Inflammatory macrophage treated with lipopolysaccharide for 1 hour (primary cell): ENCODE results near the gene PRRT3.
"Not testable (repeated sequence)": the region's sequence is repeated elsewhere in the genome, so short reads cannot be mapped to it uniquely, and the experiment has no call there.

Experiments
- DNase-seq, 2 donors: peaks; one replicate each; pipeline ENCODE4 v3.0.0-alpha.2; 2020 to 2022

Gene PRRT3

DNA sequence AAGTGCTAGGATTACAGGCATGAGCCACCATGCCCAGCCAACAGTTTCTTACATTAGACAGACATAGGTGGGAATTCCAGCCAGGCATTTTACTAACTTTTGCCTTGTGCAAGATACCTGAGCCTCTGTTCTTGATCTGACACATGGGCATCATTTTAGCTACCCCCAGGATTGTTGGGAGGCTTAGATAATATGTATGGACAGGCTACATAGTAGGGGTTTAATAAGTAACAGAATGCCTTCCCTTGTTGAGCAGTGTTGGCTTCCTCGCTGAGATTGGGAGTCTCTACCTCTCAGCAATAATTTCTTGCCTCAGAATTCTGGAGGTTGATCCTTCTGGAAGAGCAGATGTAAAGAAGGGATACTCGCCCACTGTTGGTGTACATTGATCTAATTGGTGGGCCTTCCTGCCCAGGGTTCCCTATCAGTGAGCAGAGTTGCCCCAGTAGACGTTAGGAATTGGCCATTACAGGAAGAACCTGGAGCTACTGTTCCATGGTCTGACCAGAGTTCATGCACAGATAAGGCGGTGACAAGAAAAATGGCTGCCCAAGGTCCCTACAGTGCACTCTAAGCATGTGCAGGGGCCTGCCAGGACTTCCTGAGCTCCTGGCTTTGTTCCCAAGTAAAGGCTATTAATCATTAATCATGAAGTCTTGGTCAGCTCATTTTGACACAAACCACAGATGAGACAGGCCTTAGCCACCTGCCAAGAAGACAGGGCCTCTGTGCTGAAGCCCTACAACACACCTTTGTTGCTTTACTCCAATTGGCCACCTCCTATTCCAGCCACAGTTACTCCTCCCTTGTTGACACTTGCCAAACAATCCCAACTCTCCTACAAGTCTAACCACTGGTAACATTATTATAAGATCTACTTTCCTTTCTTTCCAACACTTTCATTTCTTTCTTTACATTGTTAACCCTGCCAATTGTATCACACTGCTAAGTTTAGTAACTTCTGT, 54.5 kb downstream of the PRRT3 start:
- no peak for DNase-seq

DNA sequence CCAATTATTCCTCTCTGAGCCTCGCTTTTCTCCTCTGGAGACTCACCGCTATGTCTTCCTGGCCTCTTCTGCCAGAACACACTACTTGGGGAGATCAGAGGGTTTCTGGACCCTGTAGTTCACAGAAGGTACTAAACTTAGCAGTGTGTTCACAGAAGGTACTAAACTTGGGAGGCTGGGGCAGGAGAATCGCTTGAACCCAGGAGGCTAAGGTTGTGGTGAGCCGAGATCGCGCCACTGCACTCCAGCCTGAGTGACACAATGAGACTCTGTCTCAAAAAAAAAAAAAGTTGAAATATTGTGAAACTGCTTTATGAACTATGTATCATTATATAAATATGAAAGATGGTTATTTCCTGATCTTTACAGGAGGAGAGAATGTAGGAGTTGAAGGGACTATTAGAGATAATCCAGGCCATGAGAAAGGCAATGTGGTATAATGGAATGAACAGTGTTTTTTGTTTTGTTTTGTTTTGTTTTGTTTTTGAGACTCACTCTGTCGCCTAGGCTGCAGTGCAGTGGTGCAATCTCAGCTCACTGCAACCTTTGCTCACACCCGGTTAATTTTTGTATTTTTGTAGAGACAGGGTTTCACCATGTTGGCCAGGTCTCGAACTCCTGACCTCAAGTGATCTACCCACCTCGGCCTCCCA, 55.3 kb downstream of the PRRT3 start:
- DNase-seq = not testable (repeated sequence)

DNA sequence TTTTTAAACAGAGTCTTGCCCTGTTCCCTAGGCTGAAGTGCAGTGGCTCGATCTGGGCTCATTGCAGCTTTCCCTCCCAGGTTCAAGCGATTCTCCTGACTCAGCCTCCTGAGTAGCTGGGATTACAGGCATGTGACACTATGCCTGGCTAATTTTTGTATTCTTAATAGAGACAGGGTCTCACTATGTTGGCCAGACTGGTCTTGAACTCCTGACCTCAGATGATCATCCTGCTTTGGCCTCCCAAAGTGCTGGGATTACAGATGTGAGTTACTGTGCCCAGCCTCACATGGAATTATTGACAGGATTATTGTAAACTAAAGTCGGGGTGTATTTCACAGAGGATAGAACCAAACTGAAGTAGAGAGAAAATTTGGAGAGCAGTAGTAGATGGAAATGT, 56.5 kb downstream of the PRRT3 start:
- DNase-seq = not testable (repeated sequence)
